GM23338 (cell line): ENCODE measurements around the gene CYB5A. TPM values are rescaled to one million over a fixed set of nuclear protein-coding genes. Genes with fewer than 3 reads are reported as not detected.

Experiments used
- ATAC-seq: fragments of 200-7000 bp; cut with Tn5 transposase; 3 replicates; pipeline ENCODE4 v1.9.1; 2020
- DNase-seq: peaks from one replicate; pipeline ENCODE4 v3.0.0-alpha.2; 2015; ENCODE audit warnings: low spot score
- H2AFZ ChIP-seq: fragments of 200-600 bp; sonication (generic); 2 replicates; pipeline ENCODE4 v1.8.0; 2016; ENCODE audit warnings: antibody characterized with exemption, mild to moderate bottlenecking, moderate library complexity
- H3F3A ChIP-seq: fragments of 200-600 bp; sonication (generic); replicated peaks from 2 replicates; pipeline ENCODE4 v1.8.0; 2017; ENCODE audit warnings: antibody characterized with exemption, mixed run types, low read depth
- H3K27ac ChIP-seq: fragments of 200-600 bp; sonication (generic); 2 replicates; pipeline ENCODE4 v1.6.1; 2016; ENCODE audit warnings: low read depth
- H3K27me3 ChIP-seq: fragments of 200-600 bp; sonication (generic); 2 replicates; pipeline ENCODE4 v1.8.0; 2016; ENCODE audit warnings: mild to moderate bottlenecking, mixed run types, moderate library complexity; ENCODE audit not compliant: insufficient read depth
- H3K36me3 ChIP-seq: fragments of 200-600 bp; sonication (generic); 2 replicates; pipeline ENCODE4 v1.8.0; 2016; ENCODE audit warnings: mild to moderate bottlenecking; ENCODE audit not compliant: insufficient read depth
- H3K4me1 ChIP-seq: fragments of 200-600 bp; sonication (generic); 2 replicates; pipeline ENCODE4 v1.8.0; 2016; ENCODE audit warnings: mild to moderate bottlenecking, moderate library complexity; ENCODE audit not compliant: insufficient read depth
- H3K4me2 ChIP-seq: fragments of 200-600 bp; sonication (generic); 2 replicates; pipeline ENCODE4 v1.7.1; 2017; ENCODE audit warnings: mixed run types
- H3K4me3 ChIP-seq: fragments of 200-600 bp; sonication (generic); 2 replicates; pipeline ENCODE4 v1.6.1; 2016; ENCODE audit warnings: mixed run types
- H3K79me2 ChIP-seq: fragments of 200-600 bp; sonication (generic); replicated peaks from 2 replicates; pipeline ENCODE4 v1.8.0; 2017; ENCODE audit warnings: mild to moderate bottlenecking; ENCODE audit not compliant: insufficient read depth
- H3K9me2 ChIP-seq: fragments of 200-600 bp; sonication (generic); 2 replicates; pipeline ENCODE4 v1.8.0; 2017; ENCODE audit not compliant: insufficient read depth
- H4K20me1 ChIP-seq: fragments of 200-600 bp; sonication (generic); replicated peaks from 2 replicates; pipeline ENCODE4 v1.8.0; 2017; ENCODE audit warnings: mild to moderate bottlenecking; ENCODE audit not compliant: insufficient read depth
- H3K27ac Mint-ChIP-seq: 2 replicates; pipeline ENCODE4 v1.8.0; 2020; ENCODE audit warnings: inconsistent platforms, mild to moderate bottlenecking, moderate library complexity, mixed read lengths
- H3K27me3 Mint-ChIP-seq: 3 replicates; pipeline ENCODE4 v1.8.0; 2022; ENCODE audit warnings: low read depth, mild to moderate bottlenecking, moderate library complexity, mixed read lengths, inconsistent platforms; ENCODE audit not compliant: insufficient read depth, poor library complexity
- H3K36me3 Mint-ChIP-seq: 3 replicates; pipeline ENCODE4 v1.8.0; 2021; ENCODE audit warnings: low read depth, mild to moderate bottlenecking, inconsistent platforms, moderate library complexity, mixed read lengths
- H3K4me1 Mint-ChIP-seq: 3 replicates; pipeline ENCODE4 v1.8.0; 2020; ENCODE audit warnings: mild to moderate bottlenecking, inconsistent platforms, mixed read lengths
- H3K4me3 Mint-ChIP-seq: 3 replicates; pipeline ENCODE4 v1.8.0; 2021; ENCODE audit warnings: moderate library complexity, mild to moderate bottlenecking, inconsistent platforms, mixed read lengths
- H3K9me3 Mint-ChIP-seq: 3 replicates; pipeline ENCODE4 v1.8.0; 2020; ENCODE audit warnings: moderate library complexity, mild to moderate bottlenecking, inconsistent platforms, mixed read lengths
- CTCF ChIP-seq, 2 experiments: fragments of 200-600 bp in 1 of 2; sonication (generic) in 1 of 2; conservative IDR thresholded peaks; 2 replicates each; pipeline versions ENCODE4 v1.5.1 to v1.6.1; 2016 to 2017; ENCODE audit warnings: antibody characterized with exemption in 2 of 2, low read depth in 2 of 2, mild to moderate bottlenecking in 2 of 2, moderate library complexity in 1 of 2
- EZH2phosphoT487 ChIP-seq: fragments of 200-600 bp; sonication (generic); IDR thresholded peaks from one replicate; pipeline ENCODE4 v1.8.1; 2018; ENCODE audit warnings: antibody characterized with exemption; ENCODE audit not compliant: unreplicated experiment
- JUNB ChIP-seq: IDR thresholded peaks from one replicate; pipeline ENCODE4 v1.6.1; 2016; ENCODE audit warnings: antibody characterized with exemption; ENCODE audit not compliant: unreplicated experiment
- NANOG ChIP-seq: IDR thresholded peaks from 2 replicates; pipeline ENCODE4 v1.6.1; 2016; ENCODE audit warnings: antibody characterized with exemption, borderline replicate concordance
- POLR2AphosphoS5 ChIP-seq: IDR thresholded peaks from 2 replicates; pipeline ENCODE4 v1.6.1; 2016; ENCODE audit warnings: antibody characterized with exemption, low read depth
- ZNF462 ChIP-seq: fragments of 250-450 bp; sonication (Bioruptor Pico); IDR thresholded peaks from 2 replicates; pipeline ENCODE4 v1.5.0; 2020; ENCODE audit warnings: mild to moderate bottlenecking, moderate library complexity
- polyA plus RNA-seq: library from polyadenylated mRNA; unstranded; fragments of >200 nt; fragmentation: Nextera tagmentation; extraction: Ambion mirVana; gene quantifications from 2 replicates; pipeline ENCODE4 v1.2.1, GENCODE V29; 2016
- total RNA-seq: library from RNA; depleted of rRNA; stranded (reverse); fragments of >200 nt; shearing (Covaris generic); gene quantifications from 2 replicates; pipeline ENCODE4 v1.2.3, GENCODE V29; 2014
- TF ChIP-seq, protein P1 (sequence below): IDR thresholded peaks from one replicate; pipeline ENCODE4 v1.6.1; 2018; ENCODE audit warnings: antibody characterized with exemption; ENCODE audit not compliant: unreplicated experiment

CYB5A gene
- total and polyA plus RNA-seq, 2 experiments from 2014 or later = 136 to 283 TPM

DNA sequence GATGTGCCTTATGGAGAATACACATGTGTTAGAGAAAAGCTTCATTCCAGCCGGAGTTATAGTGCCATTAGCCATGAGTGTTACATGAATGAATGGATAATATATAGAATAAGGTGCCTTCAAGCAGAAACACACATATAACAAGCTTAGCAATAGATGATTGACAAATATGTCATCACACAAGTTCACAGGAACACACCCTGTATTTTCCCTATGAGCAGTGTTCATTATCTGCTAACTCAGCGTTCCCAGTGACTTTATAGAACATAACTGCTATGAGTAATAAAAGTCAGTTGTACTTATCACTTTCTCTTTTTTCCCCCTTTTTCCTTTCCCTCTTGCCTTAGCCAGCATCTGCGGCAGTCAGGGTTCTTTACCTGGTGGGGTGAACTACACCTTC lies 78.3 kb downstream of the CYB5A start (continued):
- TF ChIP-seq ZNF462 (CRISPR knock-in tag) (no peak), POLR2AphosphoS5 (no peak), NANOG (no peak), JUNB (no peak)
- TF ChIP-seq, protein P1, sequence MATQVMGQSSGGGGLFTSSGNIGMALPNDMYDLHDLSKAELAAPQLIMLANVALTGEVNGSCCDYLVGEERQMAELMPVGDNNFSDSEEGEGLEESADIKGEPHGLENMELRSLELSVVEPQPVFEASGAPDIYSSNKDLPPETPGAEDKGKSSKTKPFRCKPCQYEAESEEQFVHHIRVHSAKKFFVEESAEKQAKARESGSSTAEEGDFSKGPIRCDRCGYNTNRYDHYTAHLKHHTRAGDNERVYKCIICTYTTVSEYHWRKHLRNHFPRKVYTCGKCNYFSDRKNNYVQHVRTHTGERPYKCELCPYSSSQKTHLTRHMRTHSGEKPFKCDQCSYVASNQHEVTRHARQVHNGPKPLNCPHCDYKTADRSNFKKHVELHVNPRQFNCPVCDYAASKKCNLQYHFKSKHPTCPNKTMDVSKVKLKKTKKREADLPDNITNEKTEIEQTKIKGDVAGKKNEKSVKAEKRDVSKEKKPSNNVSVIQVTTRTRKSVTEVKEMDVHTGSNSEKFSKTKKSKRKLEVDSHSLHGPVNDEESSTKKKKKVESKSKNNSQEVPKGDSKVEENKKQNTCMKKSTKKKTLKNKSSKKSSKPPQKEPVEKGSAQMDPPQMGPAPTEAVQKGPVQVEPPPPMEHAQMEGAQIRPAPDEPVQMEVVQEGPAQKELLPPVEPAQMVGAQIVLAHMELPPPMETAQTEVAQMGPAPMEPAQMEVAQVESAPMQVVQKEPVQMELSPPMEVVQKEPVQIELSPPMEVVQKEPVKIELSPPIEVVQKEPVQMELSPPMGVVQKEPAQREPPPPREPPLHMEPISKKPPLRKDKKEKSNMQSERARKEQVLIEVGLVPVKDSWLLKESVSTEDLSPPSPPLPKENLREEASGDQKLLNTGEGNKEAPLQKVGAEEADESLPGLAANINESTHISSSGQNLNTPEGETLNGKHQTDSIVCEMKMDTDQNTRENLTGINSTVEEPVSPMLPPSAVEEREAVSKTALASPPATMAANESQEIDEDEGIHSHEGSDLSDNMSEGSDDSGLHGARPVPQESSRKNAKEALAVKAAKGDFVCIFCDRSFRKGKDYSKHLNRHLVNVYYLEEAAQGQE = no peak

DNA sequence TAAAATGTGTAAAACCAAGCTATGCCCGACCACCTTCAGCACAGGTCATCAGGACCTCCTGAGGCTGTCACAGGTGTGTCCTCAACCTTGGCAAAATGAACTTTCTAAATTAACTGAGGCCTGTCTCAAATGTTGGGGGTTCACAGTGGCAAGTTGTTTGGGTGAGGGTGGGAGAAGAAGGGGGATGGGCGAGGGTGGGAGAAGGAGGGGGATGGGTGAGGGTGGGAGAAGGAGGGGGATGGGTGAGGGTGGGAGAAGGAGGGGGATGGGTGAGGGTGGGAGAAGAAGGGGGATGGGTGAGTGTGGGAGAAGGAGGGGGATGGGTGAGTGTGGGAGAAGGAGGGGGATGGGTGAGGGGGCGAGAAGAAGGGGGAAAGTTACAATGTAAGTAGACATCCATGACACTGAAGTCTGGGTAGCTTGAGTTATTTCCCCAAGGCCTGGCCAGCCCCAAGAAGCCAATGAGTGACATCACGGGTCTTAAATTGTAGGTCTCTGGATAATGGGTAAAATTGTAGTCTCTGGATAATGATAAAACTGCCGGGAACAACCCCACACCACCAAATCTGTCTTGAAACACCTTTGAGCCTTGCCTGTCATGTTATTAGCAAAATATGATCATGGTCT lies 87.1 kb downstream of the CYB5A start:
- Histone ChIP-seq H3K27me3 (no peaks in the 10 kb centered on the region), H3K36me3 (no peaks in the 10 kb centered on the region), H4K20me1 (no peaks in the 10 kb centered on the region), H3F3A (no peaks in the 10 kb centered on the region), H3K4me2 (no peak overlapping the region), H2AFZ (no peak overlapping the region), H3K4me3 (no peak overlapping the region), H3K9me2 (no peaks in the 10 kb centered on the region; the same call in 1 of the 2 replicates), H3K27ac (no peak overlapping the region), H3K4me1 (no peaks in the 10 kb centered on the region), H3K79me2 (no peaks in the 10 kb centered on the region)
- Mint-ChIP-seq H3K9me3 (peaks cover 24% of the 10 kb centered on the region), H3K4me1 (peaks cover 5% of the 10 kb centered on the region), H3K27ac (no peak overlapping the region), H3K36me3 (peaks cover 10% of the 10 kb centered on the region), H3K27me3 (peaks cover 20% of the 10 kb centered on the region), H3K4me3 (0 out of 3 replicates have a peak overlapping the region, but pooled peaks have one; percentile 23)
- no peak for ATAC-seq
- DNase-seq = no peak
- TF ChIP-seq POLR2AphosphoS5 (no peak), EZH2phosphoT487 (no peak), CTCF (conservative IDR thresholded peaks at IDR 0.05; ENCODE audit: low read depth in 2 of 2) (no peak)
